Neural cell (in vitro differentiated cells): Measurements from ENCODE around the gene NTRK2. TPM values are rescaled to one million over a fixed set of nuclear protein-coding genes. Genes with fewer than 3 reads are reported as not detected.

Experiments used
- H2AFZ ChIP-seq: fragments of 200-600, 300-800 bp; sonication (generic), shearing (Covaris generic); 2 replicates; pipeline ENCODE4 v1.6.0; 2014; ENCODE audit warnings: low read depth, mild to moderate bottlenecking, antibody characterized with exemption, low read length, moderate library complexity
- H3F3A ChIP-seq: fragments of 200-600 bp; shearing (Covaris generic); 2 replicates; pipeline ENCODE4 v1.6.1; 2016; ENCODE audit warnings: mild to moderate bottlenecking, moderate library complexity, mixed read lengths, antibody characterized with exemption, low read length; ENCODE audit not compliant: insufficient read depth, poor library complexity, severe bottlenecking
- H3K27ac ChIP-seq: fragments of 200-600, 300-800 bp; sonication (generic), shearing (Covaris generic); 2 replicates; pipeline ENCODE4 v1.5.1; 2014; ENCODE audit warnings: mild to moderate bottlenecking, low read length, moderate library complexity
- H3K27me3 ChIP-seq: fragments of 300-800, 200-600 bp; sonication (generic), shearing (Covaris generic); 2 replicates; pipeline ENCODE4 v1.6.0; 2014; ENCODE audit warnings: mild to moderate bottlenecking, low read depth, low read length, moderate library complexity; ENCODE audit not compliant: insufficient read depth
- H3K36me3 ChIP-seq: fragments of 300-800, 200-600 bp; sonication (generic), shearing (Covaris generic); 2 replicates; pipeline ENCODE4 v1.5.1; 2014; ENCODE audit warnings: mild to moderate bottlenecking, antibody characterized with exemption, low read length, moderate library complexity; ENCODE audit not compliant: insufficient read depth
- H3K4me2 ChIP-seq: fragments of 300-800, 200-600 bp; sonication (generic), shearing (Covaris generic); 2 replicates; pipeline ENCODE4 v1.6.0; 2014; ENCODE audit warnings: mild to moderate bottlenecking, low read length
- H3K4me3 ChIP-seq: fragments of 300-800, 200-600 bp; sonication (generic), shearing (Covaris generic); 2 replicates; pipeline ENCODE4 v1.5.1; 2014; ENCODE audit warnings: mild to moderate bottlenecking, low read length, moderate library complexity
- H3K79me2 ChIP-seq: fragments of 200-600 bp; shearing (Covaris generic); replicated peaks from 2 replicates; pipeline ENCODE4 v1.6.0; 2014; ENCODE audit warnings: mild to moderate bottlenecking, low read length, moderate library complexity; ENCODE audit not compliant: insufficient read depth
- H3K9ac ChIP-seq: fragments of 300-800, 200-600 bp; sonication (generic), shearing (Covaris generic); 2 replicates; pipeline ENCODE4 v1.6.1; 2016; ENCODE audit warnings: mild to moderate bottlenecking, low read length, mixed read lengths
- H3K9me2 ChIP-seq: fragments of 200-600 bp; shearing (Covaris generic); 2 replicates; pipeline ENCODE4 v1.6.1; 2016; ENCODE audit warnings: mild to moderate bottlenecking, low read length, mixed read lengths; ENCODE audit not compliant: insufficient read depth
- H3K9me3 ChIP-seq: fragments of 200-600, 300-800 bp; sonication (generic), shearing (Covaris generic); 2 replicates; pipeline ENCODE4 v1.6.1; 2016; ENCODE audit warnings: mild to moderate bottlenecking, mixed run types, low read length, moderate library complexity, mixed read lengths
- H4K20me1 ChIP-seq: fragments of 200-600 bp; shearing (Covaris generic); 2 replicates; pipeline ENCODE4 v1.6.1; 2016; ENCODE audit warnings: mild to moderate bottlenecking, mixed run types; ENCODE audit not compliant: insufficient read depth
- EP300 ChIP-seq: fragments of 450-650 bp; conservative IDR thresholded peaks from 2 replicates; pipeline ENCODE4 v1.6.1; 2014; ENCODE audit warnings: antibody characterized with exemption, mild to moderate bottlenecking, moderate library complexity; ENCODE audit not compliant: poor library complexity, severe bottlenecking
- EZH2 ChIP-seq: fragments of 200-600, 300-800 bp; shearing (Covaris generic), sonication (generic); IDR thresholded peaks from 2 replicates; pipeline ENCODE4 v1.6.1; 2014; ENCODE audit warnings: antibody characterized with exemption, low read length, borderline replicate concordance, mild to moderate bottlenecking; ENCODE audit not compliant: insufficient read depth, poor library complexity, severe bottlenecking
- MXI1 ChIP-seq: fragments of 450-650 bp; conservative IDR thresholded peaks from 2 replicates; pipeline ENCODE4 v1.6.1; 2014; ENCODE audit warnings: antibody characterized with exemption, mild to moderate bottlenecking; ENCODE audit not compliant: poor library complexity, severe bottlenecking
- POLR2AphosphoS5 ChIP-seq: IDR thresholded peaks from 2 replicates; pipeline ENCODE4 v1.6.1; 2012
- RAD21 ChIP-seq: fragments of 450-650 bp; conservative IDR thresholded peaks from 2 replicates; pipeline ENCODE4 v1.6.1; 2014; ENCODE audit warnings: antibody characterized with exemption, mild to moderate bottlenecking, moderate library complexity
- SMC3 ChIP-seq: fragments of 450-650 bp; conservative IDR thresholded peaks from 2 replicates; pipeline ENCODE4 v1.6.1; 2014; ENCODE audit warnings: antibody characterized with exemption, mild to moderate bottlenecking, moderate library complexity; ENCODE audit not compliant: poor library complexity
- TAF1 ChIP-seq: IDR thresholded peaks from 2 replicates; pipeline ENCODE4 v1.6.1; 2012; ENCODE audit warnings: low read depth
- polyA plus RNA-seq: library from polyadenylated mRNA; depleted of rRNA; stranded (reverse); fragments of >200 nt; gene quantifications from 2 replicates; pipeline ENCODE4 v1.2.3, GENCODE V29; 2014
- TF ChIP-seq, protein P1 (sequence below): fragments of 450-650 bp; IDR thresholded peaks from 2 replicates; pipeline ENCODE4 v1.5.1; 2014; ENCODE audit warnings: antibody characterized with exemption, mild to moderate bottlenecking, moderate library complexity; ENCODE audit not compliant: poor library complexity, severe bottlenecking
- TF ChIP-seq, protein P2 (sequence below): IDR thresholded peaks from 2 replicates; pipeline ENCODE4 v1.6.1; 2012; ENCODE audit warnings: borderline replicate concordance

The NTRK2 gene
- polyA plus RNA-seq, 1 donor from 2014 or later = 14.2 TPM

DNA sequence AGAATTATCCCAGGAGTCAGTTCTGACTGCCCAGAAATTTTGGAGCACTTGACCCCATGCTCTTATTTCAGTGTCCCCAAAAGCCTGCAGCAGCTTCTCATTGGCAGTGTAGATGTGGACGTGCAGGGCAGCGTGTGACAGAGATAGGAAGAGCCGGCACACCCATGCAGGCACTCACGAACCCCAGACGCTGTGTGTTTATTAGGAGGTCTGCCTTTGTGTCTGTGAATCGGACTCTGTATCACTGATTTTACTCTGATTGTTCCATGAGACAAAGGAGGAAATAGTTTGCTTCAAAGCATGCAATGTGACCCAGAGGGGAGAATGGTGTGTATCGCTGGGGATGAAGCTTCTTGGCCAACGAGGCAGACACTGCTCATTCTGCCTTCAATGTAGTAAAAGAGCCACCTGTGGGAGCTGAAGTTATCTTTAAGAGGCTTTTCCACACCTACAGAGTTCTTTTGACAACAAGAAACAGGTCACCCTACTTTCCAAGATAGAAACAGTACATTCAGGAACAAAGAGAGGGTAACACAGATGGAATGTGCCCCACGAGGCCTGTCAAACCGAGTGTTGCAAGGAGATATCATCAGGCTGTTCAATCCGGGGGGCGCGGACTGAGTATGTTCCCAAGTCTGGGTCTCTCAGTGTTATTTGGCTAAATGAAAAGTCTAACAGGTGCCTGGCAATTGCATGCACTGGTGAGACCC is 224.0 kb downstream of the NTRK2 start:
- Histone ChIP-seq H2AFZ (no peak overlapping the region), H3K27ac (no peak overlapping the region)

DNA sequence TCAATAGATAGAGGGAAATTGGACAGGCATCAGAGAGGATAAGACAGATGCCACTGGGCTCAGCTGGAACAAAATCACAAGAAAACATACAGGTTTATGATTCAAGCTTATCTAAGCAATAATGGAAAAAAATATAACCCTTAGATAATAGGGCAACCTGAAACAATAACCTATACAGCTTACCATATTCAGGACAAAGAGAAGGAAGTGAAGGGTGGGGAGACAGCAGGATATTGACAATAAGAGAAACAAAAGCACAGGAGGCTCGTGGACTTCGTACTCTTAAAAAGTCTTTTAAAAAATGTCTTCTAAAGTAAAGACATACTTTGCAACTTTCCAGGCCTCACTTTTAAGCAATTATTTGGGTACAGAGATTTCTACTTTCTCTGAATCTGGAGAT is 225.3 kb downstream of the NTRK2 start:
- Histone ChIP-seq H3K9ac (no peak overlapping the region), H3K36me3 (no peaks in the 10 kb centered on the region), H3K4me3 (no peak overlapping the region), H3K79me2 (no peaks in the 10 kb centered on the region), H3K9me3 (no peaks in the 10 kb centered on the region), H3K9me2 (no peaks in the 10 kb centered on the region), H4K20me1 (peaks cover 3% of the 10 kb centered on the region), H3K4me2 (no peak overlapping the region), H2AFZ (no peak overlapping the region), H3K27ac (no peak overlapping the region), H3K27me3 (no peaks in the 10 kb centered on the region), H3F3A (no peaks in the 10 kb centered on the region)
- TF ChIP-seq, protein P1, sequence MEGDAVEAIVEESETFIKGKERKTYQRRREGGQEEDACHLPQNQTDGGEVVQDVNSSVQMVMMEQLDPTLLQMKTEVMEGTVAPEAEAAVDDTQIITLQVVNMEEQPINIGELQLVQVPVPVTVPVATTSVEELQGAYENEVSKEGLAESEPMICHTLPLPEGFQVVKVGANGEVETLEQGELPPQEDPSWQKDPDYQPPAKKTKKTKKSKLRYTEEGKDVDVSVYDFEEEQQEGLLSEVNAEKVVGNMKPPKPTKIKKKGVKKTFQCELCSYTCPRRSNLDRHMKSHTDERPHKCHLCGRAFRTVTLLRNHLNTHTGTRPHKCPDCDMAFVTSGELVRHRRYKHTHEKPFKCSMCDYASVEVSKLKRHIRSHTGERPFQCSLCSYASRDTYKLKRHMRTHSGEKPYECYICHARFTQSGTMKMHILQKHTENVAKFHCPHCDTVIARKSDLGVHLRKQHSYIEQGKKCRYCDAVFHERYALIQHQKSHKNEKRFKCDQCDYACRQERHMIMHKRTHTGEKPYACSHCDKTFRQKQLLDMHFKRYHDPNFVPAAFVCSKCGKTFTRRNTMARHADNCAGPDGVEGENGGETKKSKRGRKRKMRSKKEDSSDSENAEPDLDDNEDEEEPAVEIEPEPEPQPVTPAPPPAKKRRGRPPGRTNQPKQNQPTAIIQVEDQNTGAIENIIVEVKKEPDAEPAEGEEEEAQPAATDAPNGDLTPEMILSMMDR = no peak
- TF ChIP-seq MXI1 = no peak
- TF ChIP-seq TAF1 = no peak
- no peak for TF ChIP-seq EP300
- no peak for TF ChIP-seq POLR2AphosphoS5

More for the DNA sequence above, 224.0 kb downstream of the NTRK2 start:
- Histone ChIP-seq H3K36me3 (no peaks in the 10 kb centered on the region), H3F3A (no peaks in the 10 kb centered on the region), H3K9me2 (no peaks in the 10 kb centered on the region), H3K4me2 (no peak overlapping the region), H3K4me3 (no peak overlapping the region), H4K20me1 (peaks cover 3% of the 10 kb centered on the region), H3K79me2 (no peaks in the 10 kb centered on the region), H3K9me3 (no peaks in the 10 kb centered on the region), H3K9ac (no peak overlapping the region), H3K27me3 (no peaks in the 10 kb centered on the region)
- no peak for TF ChIP-seq MXI1
- TF ChIP-seq POLR2AphosphoS5 = no peak
- TF ChIP-seq, protein P1 = no peak
- TF ChIP-seq EP300 = no peak
- TF ChIP-seq RAD21 = no peak
- TF ChIP-seq, protein P2, sequence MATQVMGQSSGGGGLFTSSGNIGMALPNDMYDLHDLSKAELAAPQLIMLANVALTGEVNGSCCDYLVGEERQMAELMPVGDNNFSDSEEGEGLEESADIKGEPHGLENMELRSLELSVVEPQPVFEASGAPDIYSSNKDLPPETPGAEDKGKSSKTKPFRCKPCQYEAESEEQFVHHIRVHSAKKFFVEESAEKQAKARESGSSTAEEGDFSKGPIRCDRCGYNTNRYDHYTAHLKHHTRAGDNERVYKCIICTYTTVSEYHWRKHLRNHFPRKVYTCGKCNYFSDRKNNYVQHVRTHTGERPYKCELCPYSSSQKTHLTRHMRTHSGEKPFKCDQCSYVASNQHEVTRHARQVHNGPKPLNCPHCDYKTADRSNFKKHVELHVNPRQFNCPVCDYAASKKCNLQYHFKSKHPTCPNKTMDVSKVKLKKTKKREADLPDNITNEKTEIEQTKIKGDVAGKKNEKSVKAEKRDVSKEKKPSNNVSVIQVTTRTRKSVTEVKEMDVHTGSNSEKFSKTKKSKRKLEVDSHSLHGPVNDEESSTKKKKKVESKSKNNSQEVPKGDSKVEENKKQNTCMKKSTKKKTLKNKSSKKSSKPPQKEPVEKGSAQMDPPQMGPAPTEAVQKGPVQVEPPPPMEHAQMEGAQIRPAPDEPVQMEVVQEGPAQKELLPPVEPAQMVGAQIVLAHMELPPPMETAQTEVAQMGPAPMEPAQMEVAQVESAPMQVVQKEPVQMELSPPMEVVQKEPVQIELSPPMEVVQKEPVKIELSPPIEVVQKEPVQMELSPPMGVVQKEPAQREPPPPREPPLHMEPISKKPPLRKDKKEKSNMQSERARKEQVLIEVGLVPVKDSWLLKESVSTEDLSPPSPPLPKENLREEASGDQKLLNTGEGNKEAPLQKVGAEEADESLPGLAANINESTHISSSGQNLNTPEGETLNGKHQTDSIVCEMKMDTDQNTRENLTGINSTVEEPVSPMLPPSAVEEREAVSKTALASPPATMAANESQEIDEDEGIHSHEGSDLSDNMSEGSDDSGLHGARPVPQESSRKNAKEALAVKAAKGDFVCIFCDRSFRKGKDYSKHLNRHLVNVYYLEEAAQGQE = no peak
- TF ChIP-seq SMC3 = no peak
- no peak for TF ChIP-seq TAF1
- TF ChIP-seq EZH2 = no peak
